Smooth muscle cell (in vitro differentiated cells): ENCODE results near the gene FRMPD2. TPM values are rescaled to one million over a fixed set of nuclear protein-coding genes. Genes with fewer than 3 reads are reported as not detected.

Source experiments
- DNase-seq: peaks from one replicate; lab custom pipeline; 2025; ENCODE audit not compliant: unreplicated experiment; lab: John Stamatoyannopoulos, UW
- H2AFZ ChIP-seq: fragments of 200-600 bp; sonication (generic); 2 replicates; pipeline ENCODE4 v1.6.0; 2016; ENCODE audit warnings: antibody characterized with exemption, low read depth, mild to moderate bottlenecking
- H3F3A ChIP-seq: fragments of 200-600 bp; sonication (generic); 2 replicates; pipeline ENCODE4 v1.6.0; 2017; ENCODE audit warnings: antibody characterized with exemption, low read depth
- H3K27ac ChIP-seq: fragments of 200-600 bp; sonication (generic); 2 replicates; pipeline ENCODE4 v1.5.1; 2016; ENCODE audit warnings: low read depth, mild to moderate bottlenecking
- H3K27me3 ChIP-seq: fragments of 200-600 bp; sonication (generic); 2 replicates; pipeline ENCODE4 v1.6.1; 2016; ENCODE audit warnings: low read depth, mild to moderate bottlenecking
- H3K36me3 ChIP-seq: fragments of 200-600 bp; sonication (generic); 2 replicates; pipeline ENCODE4 v1.5.1; 2016; ENCODE audit warnings: low read depth
- H3K4me1 ChIP-seq: fragments of 200-600 bp; sonication (generic); 2 replicates; pipeline ENCODE4 v1.5.1; 2016; ENCODE audit warnings: low read depth
- H3K4me2 ChIP-seq: fragments of 200-600 bp; sonication (generic); 2 replicates; pipeline ENCODE4 v1.6.0; 2016; ENCODE audit warnings: mild to moderate bottlenecking
- H3K4me3 ChIP-seq: fragments of 200-600 bp; sonication (generic); 2 replicates; pipeline ENCODE4 v1.5.1; 2016; ENCODE audit warnings: mild to moderate bottlenecking
- H3K79me2 ChIP-seq: fragments of 200-600 bp; sonication (generic); 2 replicates; pipeline ENCODE4 v1.6.0; 2016; ENCODE audit warnings: low read depth, mild to moderate bottlenecking
- H3K9ac ChIP-seq: fragments of 200-600 bp; sonication (generic); 2 replicates; pipeline ENCODE4 v1.6.0; 2016; ENCODE audit warnings: low read depth
- H3K9me3 ChIP-seq: fragments of 200-600 bp; sonication (generic); replicated peaks from 2 replicates; pipeline ENCODE4 v1.5.1; 2016; ENCODE audit warnings: low read depth
- H4K20me1 ChIP-seq: fragments of 200-600 bp; sonication (generic); 2 replicates; pipeline ENCODE4 v1.6.0; 2016; ENCODE audit warnings: low read depth
- WGBS: methylation state at CpG from one replicate; pipeline ENCODE4 v1.1.7; 2016; ENCODE audit warnings: low lambda C conversion rate; 5-methylcytosine and 5-hydroxymethylcytosine counted together
- polyA plus RNA-seq: library from polyadenylated mRNA; unstranded; fragments of >200 nt; fragmentation: Nextera tagmentation; extraction: Ambion mirVana; gene quantifications from 2 replicates; pipeline ENCODE4 v1.2.1, GENCODE V29; 2016
- total RNA-seq: library from RNA; depleted of rRNA; stranded (reverse); fragments of >200 nt; gene quantifications from 2 replicates; pipeline ENCODE4 v1.2.3, GENCODE V29; 2014
- TF ChIP-seq, protein P1 (sequence below): fragments of 200-600 bp; sonication (generic); IDR thresholded peaks from 2 replicates; pipeline ENCODE4 v1.5.1; 2017; ENCODE audit warnings: borderline replicate concordance, mild to moderate bottlenecking, antibody characterized with exemption; ENCODE audit not compliant: insufficient read depth, poor library complexity, severe bottlenecking

Gene FRMPD2
- total and polyA plus RNA-seq, 2 experiments from 2014 or later = 0.18 TPM; not detected in 1

DNA sequence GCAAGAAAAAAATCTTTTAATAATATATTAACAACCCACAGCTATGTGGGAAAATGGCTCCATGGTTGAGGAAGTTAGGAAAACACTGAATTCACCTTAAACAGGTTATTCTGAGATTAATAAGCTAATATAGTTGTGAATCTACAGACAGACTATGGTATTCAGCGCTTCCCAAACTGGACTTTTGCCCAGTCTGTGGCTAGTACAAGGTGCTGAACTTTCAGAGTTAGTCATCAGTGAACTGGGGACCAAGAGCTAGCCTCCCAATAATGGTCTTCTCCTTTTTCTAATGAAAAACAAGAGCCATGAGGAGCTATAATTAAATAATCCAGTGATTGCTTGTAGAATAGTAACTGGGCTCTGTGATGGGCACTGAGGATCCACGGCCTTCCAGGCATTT lies 65.3 kb downstream of the FRMPD2 start:
- Histone ChIP-seq H3K27me3 (peaks cover 14% of the 10 kb centered on the region), H4K20me1 (no peaks in the 10 kb centered on the region), H3K4me1 (no peaks in the 10 kb centered on the region), H3K4me2 (no peak overlapping the region), H3K27ac (no peak overlapping the region), H3K79me2 (no peaks in the 10 kb centered on the region), H3K4me3 (no peak overlapping the region), H2AFZ (no peak overlapping the region), H3F3A (no peaks in the 10 kb centered on the region), H3K36me3 (no peaks in the 10 kb centered on the region), H3K9me3 (no peaks in the 10 kb centered on the region), H3K9ac (no peak overlapping the region)
- no peak for DNase-seq
- TF ChIP-seq, protein P1, sequence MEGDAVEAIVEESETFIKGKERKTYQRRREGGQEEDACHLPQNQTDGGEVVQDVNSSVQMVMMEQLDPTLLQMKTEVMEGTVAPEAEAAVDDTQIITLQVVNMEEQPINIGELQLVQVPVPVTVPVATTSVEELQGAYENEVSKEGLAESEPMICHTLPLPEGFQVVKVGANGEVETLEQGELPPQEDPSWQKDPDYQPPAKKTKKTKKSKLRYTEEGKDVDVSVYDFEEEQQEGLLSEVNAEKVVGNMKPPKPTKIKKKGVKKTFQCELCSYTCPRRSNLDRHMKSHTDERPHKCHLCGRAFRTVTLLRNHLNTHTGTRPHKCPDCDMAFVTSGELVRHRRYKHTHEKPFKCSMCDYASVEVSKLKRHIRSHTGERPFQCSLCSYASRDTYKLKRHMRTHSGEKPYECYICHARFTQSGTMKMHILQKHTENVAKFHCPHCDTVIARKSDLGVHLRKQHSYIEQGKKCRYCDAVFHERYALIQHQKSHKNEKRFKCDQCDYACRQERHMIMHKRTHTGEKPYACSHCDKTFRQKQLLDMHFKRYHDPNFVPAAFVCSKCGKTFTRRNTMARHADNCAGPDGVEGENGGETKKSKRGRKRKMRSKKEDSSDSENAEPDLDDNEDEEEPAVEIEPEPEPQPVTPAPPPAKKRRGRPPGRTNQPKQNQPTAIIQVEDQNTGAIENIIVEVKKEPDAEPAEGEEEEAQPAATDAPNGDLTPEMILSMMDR = no peak
- WGBS = 89% methylated on average over 2 of the region's 2 CpGs

DNA sequence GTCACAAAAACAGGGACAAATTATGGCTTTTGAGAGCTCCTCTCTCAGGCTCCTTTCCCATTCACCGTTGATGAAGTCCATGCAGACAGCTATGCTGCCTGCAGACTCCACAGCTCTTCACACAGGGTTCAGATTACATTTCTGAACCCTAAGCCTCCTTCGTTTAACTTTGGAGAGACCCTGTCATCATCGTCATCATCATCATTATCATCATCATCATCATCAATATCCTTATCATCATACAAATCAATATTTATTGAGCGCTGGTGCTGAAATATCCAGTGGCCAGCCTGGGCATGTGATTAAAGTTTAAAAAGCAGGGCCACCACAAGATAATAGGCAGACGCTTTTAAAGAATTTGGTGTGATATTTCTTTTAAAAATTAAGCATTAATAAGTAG lies 66.6 kb downstream of the FRMPD2 start:
- Histone ChIP-seq H3K4me3 (no peak overlapping the region), H2AFZ (no peak overlapping the region), H3K79me2 (no peaks in the 10 kb centered on the region), H3K9ac (no peak overlapping the region), H3K27ac (no peak overlapping the region), H3F3A (no peaks in the 10 kb centered on the region), H3K4me1 (no peaks in the 10 kb centered on the region), H4K20me1 (no peaks in the 10 kb centered on the region), H3K4me2 (no peak overlapping the region), H3K36me3 (no peaks in the 10 kb centered on the region), H3K27me3 (peaks cover 11% of the 10 kb centered on the region), H3K9me3 (no peaks in the 10 kb centered on the region)
- TF ChIP-seq, protein P1 = no peak
- WGBS = 77% methylated on average over 5 of the region's 5 CpGs
- DNase-seq = no peak

GRCh38 chr10:48206482-48207250 lies 67.8 kb downstream of the FRMPD2 start:
- DNase-seq = no peak
- Histone ChIP-seq H3K9me3 (no peaks in the 10 kb centered on the region), H3K9ac (no peak overlapping the region), H3K4me1 (no peaks in the 10 kb centered on the region), H3F3A (no peaks in the 10 kb centered on the region), H3K79me2 (no peaks in the 10 kb centered on the region), H3K36me3 (no peaks in the 10 kb centered on the region), H4K20me1 (no peaks in the 10 kb centered on the region), H2AFZ (no peak overlapping the region), H3K27ac (no peak overlapping the region), H3K4me3 (no peak overlapping the region), H3K27me3 (peaks cover under 1% of the 10 kb centered on the region), H3K4me2 (no peak overlapping the region)
- 95% methylated on average over 6 of the region's 6 CpGs for WGBS
- TF ChIP-seq, protein P1 = no peak

- H3K4me3 ChIP-seq = no peak overlapping the region
- WGBS = 98% methylated on average over 4 of the region's 4 CpGs
- TF ChIP-seq, protein P1 = no peak
- no peaks in the 10 kb centered on the region for H4K20me1 ChIP-seq
- no peak overlapping the region for H2AFZ ChIP-seq
- H3K36me3 ChIP-seq = no peaks in the 10 kb centered on the region
- H3K4me1 ChIP-seq = no peaks in the 10 kb centered on the region
- no peak overlapping the region for H3K27ac ChIP-seq
- no peaks in the 10 kb centered on the region for H3F3A ChIP-seq
- DNase-seq = no peak
- H3K9ac ChIP-seq = no peak overlapping the region
- no peaks in the 10 kb centered on the region for H3K79me2 ChIP-seq
- H3K4me2 ChIP-seq = no peak overlapping the region
- no peaks in the 10 kb centered on the region for H3K27me3 ChIP-seq
- H3K9me3 ChIP-seq = no peaks in the 10 kb centered on the region
Measured at GRCh38 chr10:48205918-48206317, 68.6 kb downstream of the FRMPD2 start.
